HFFc6 (cell line): ENCODE data around the gene CDC42EP2. TPM values are rescaled to one million over a fixed set of nuclear protein-coding genes. Genes with fewer than 3 reads are reported as not detected.

ENCODE experiments used
- DNase-seq: peaks from one replicate; pipeline ENCODE4 v3.0.0-alpha.2; 2018
- H3K27ac Mint-ChIP-seq: 2 replicates; pipeline ENCODE4 v1.8.0; 2020; ENCODE audit warnings: mild to moderate bottlenecking, mixed read lengths
- H3K27me3 Mint-ChIP-seq: 2 replicates; pipeline ENCODE4 v1.8.0; 2021; ENCODE audit warnings: mild to moderate bottlenecking, moderate library complexity, mixed read lengths; ENCODE audit not compliant: insufficient read depth
- H3K36me3 Mint-ChIP-seq: 2 replicates; pipeline ENCODE4 v1.8.0; 2021; ENCODE audit warnings: low read depth, mixed read lengths
- H3K4me1 Mint-ChIP-seq: 2 replicates; pipeline ENCODE4 v1.8.0; 2020; ENCODE audit warnings: low read depth, mixed read lengths
- H3K4me3 Mint-ChIP-seq: 2 replicates; pipeline ENCODE4 v1.8.0; 2020; ENCODE audit warnings: mild to moderate bottlenecking, moderate library complexity, mixed read lengths
- H3K9me3 Mint-ChIP-seq: 2 replicates; pipeline ENCODE4 v1.8.0; 2020; ENCODE audit warnings: mild to moderate bottlenecking, mixed read lengths
- total RNA-seq, 6 experiments: library from RNA; stranded (reverse); fragmentation: NEBNext Ultra II Directional; extraction: Animal tissue kit (Norgen Biotek cat#: 25700); gene quantifications; 2 replicates in 1 of 6; 3 replicates in 5 of 6; pipeline ENCODE4 v1.2.3, GENCODE V29; 2021
- TF ChIP-seq, protein P1 (sequence below): fragments of 200-600 bp; sonication (generic); IDR thresholded peaks from 2 replicates; pipeline ENCODE4 v1.5.0; 2021; ENCODE audit warnings: antibody characterized with exemption, mild to moderate bottlenecking

Gene CDC42EP2
- total RNA-seq, 6 experiments from 2014 or later = 19.0 to 35.3 (median 22.6) TPM

GRCh38 chr11:65310215-65310614 is 4.5 kb upstream of the CDC42EP2 start:
- Mint-ChIP-seq H3K9me3 (no peaks in the 10 kb centered on the region), H3K4me1 (peaks cover 47% of the 10 kb centered on the region), H3K4me3 (no peak overlapping the region), H3K27me3 (no peaks in the 10 kb centered on the region; the same call in 1 of the 2 replicates), H3K36me3 (no peaks in the 10 kb centered on the region), H3K27ac (peak overlapping the region; percentile 64; the same call in 1 of the 2 replicates)
- TF ChIP-seq, protein P1, sequence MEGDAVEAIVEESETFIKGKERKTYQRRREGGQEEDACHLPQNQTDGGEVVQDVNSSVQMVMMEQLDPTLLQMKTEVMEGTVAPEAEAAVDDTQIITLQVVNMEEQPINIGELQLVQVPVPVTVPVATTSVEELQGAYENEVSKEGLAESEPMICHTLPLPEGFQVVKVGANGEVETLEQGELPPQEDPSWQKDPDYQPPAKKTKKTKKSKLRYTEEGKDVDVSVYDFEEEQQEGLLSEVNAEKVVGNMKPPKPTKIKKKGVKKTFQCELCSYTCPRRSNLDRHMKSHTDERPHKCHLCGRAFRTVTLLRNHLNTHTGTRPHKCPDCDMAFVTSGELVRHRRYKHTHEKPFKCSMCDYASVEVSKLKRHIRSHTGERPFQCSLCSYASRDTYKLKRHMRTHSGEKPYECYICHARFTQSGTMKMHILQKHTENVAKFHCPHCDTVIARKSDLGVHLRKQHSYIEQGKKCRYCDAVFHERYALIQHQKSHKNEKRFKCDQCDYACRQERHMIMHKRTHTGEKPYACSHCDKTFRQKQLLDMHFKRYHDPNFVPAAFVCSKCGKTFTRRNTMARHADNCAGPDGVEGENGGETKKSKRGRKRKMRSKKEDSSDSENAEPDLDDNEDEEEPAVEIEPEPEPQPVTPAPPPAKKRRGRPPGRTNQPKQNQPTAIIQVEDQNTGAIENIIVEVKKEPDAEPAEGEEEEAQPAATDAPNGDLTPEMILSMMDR = no peak
- DNase-seq = no peak

DNA sequence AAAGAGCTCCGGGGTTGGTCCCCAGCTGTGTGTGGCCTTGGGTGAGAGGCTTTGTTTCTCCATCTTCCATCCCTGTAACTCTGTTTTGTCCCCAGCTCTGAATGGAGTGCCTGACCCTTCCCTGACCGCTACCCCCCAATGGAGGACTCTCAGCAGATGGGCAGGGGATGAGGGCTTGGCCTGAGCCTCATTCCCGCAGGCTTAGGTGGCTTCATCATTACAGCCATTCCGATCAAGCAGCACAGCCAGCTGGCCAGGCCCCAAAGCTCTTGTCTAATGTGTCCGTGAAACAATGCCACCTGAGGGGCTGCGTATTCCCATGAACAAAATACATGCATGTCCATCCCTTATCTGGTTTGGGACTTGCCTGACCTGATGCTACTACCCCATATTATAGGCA is 3.9 kb upstream of the CDC42EP2 start:
- no peak for DNase-seq
- no peaks in the 10 kb centered on the region; the same call in 1 of the 2 replicates for H3K27me3 Mint-ChIP-seq
- TF ChIP-seq, protein P1 = no peak
- H3K4me1 Mint-ChIP-seq = peaks cover 42% of the 10 kb centered on the region
- no peak overlapping the region; the same call in 1 of the 2 replicates for H3K4me3 Mint-ChIP-seq
- no peaks in the 10 kb centered on the region for H3K36me3 Mint-ChIP-seq
- H3K27ac Mint-ChIP-seq = peak overlapping the region; percentile 64; the same call in 1 of the 2 replicates
- H3K9me3 Mint-ChIP-seq = no peaks in the 10 kb centered on the region

- TF ChIP-seq, protein P1 = no peak
- Mint-ChIP-seq H3K9me3 (no peaks in the 10 kb centered on the region), H3K27ac (peak overlapping the region; percentile 64; the same call in 1 of the 2 replicates), H3K36me3 (no peaks in the 10 kb centered on the region), H3K4me1 (peaks cover 46% of the 10 kb centered on the region), H3K27me3 (no peaks in the 10 kb centered on the region; the same call in 1 of the 2 replicates), H3K4me3 (no peak overlapping the region; the same call in 1 of the 2 replicates)
- DNase-seq = peak; percentile 40
These were observed 3.4 kb upstream of the CDC42EP2 start for GRCh38 chr11:65311170-65311678.

DNA sequence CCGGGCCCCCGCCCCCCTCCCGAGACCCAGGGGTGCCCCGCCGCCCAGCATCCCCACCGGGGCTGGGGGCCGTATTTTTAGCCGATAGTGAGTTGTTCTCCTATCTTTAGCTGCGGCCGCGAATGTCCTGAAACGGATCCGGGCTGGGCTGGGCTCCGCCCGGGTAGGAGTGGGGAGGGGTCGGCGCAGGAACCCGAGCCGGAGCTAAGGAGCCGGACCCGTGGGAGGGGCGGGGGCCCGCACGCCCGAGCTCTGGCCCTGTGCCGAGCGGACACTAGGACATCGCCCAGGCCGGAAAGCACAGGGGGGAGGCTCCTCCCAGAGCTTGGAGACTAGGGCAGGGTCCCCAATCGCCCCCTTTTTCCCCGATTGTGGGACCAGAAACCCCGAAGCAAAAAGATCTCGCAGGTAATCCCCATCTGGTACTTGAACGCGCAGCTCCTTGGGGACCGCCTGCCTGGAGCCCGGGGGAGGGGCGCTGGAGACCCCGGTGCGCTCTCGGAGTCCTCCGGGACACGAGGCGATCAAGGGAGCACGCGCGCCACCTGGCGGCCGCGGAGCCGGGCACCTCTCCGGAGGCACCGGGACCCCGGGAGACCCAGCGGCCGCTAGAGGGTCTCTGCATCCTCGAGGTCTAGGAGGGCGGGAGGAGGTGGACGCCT is 669 bp downstream of the CDC42EP2 start:
- H3K27ac Mint-ChIP-seq = peak overlapping the region; percentile 95
- peak; percentile 45 for DNase-seq
- H3K36me3 Mint-ChIP-seq = peaks cover under 1% of the 10 kb centered on the region; the same call in 1 of the 2 replicates
- peak overlapping the region; percentile 97 for H3K4me3 Mint-ChIP-seq
- TF ChIP-seq, protein P1 = peak; percentile 99
- H3K9me3 Mint-ChIP-seq = no peaks in the 10 kb centered on the region
- no peaks in the 10 kb centered on the region; the same call in none of the 2 replicates for H3K27me3 Mint-ChIP-seq
- H3K4me1 Mint-ChIP-seq = peaks cover 48% of the 10 kb centered on the region

- no peaks in the 10 kb centered on the region for H3K9me3 Mint-ChIP-seq
- H3K4me3 Mint-ChIP-seq = peak overlapping the region; percentile 97
- H3K4me1 Mint-ChIP-seq = peaks cover 43% of the 10 kb centered on the region
- H3K27ac Mint-ChIP-seq = peak overlapping the region; percentile 95
- TF ChIP-seq, protein P1 = peak; percentile 73
- peaks cover 3% of the 10 kb centered on the region; the same call in 1 of the 2 replicates for H3K36me3 Mint-ChIP-seq
- DNase-seq = no peak
- H3K27me3 Mint-ChIP-seq = no peaks in the 10 kb centered on the region; the same call in none of the 2 replicates
These were observed 1.2 kb downstream of the CDC42EP2 start for GRCh38 chr11:65315866-65316226.
